DLD1 (cell line): Measurements from ENCODE around the gene KCNAB2.

Experiments
- in situ Hi-C: cut with HindIII; loops from 2 replicates; pipeline ENCODE4 v1.10.0; 2017; ENCODE audit warnings: low sequenced_read_pairs

KCNAB2 gene

GRCh38 chr1:6029351-6029750, 16.3 kb upstream of the KCNAB2 start:
- in situ Hi-C loops: no loop called here

- in situ Hi-C loops: no loop called here
These were observed 15.6 kb upstream of the KCNAB2 start for GRCh38 chr1:6030132-6030531.

GRCh38 chr1:6030547-6031261, 15.0 kb upstream of the KCNAB2 start:
- in situ Hi-C loops: no loop called here

GRCh38 chr1:6033124-6033523, 12.6 kb upstream of the KCNAB2 start:
- in situ Hi-C loops: no loop called here

GRCh38 chr1:6033986-6034749, 11.5 kb upstream of the KCNAB2 start:
- in situ Hi-C loops: no loop called here

GRCh38 chr1:6034750-6035096, 11.0 kb upstream of the KCNAB2 start:
- in situ Hi-C loops: no loop called here

- in situ Hi-C loops: no loop called here
These were observed 10.4 kb upstream of the KCNAB2 start for GRCh38 chr1:6035303-6035702.

GRCh38 chr1:6035719-6036118, 10.0 kb upstream of the KCNAB2 start:
- in situ Hi-C loops: no loop called here

GRCh38 chr1:6037338-6037762, 8.3 kb upstream of the KCNAB2 start:
- in situ Hi-C loops: no loop called here

GRCh38 chr1:6038603-6039002, 7.1 kb upstream of the KCNAB2 start:
- in situ Hi-C loops: no loop called here

DNA sequence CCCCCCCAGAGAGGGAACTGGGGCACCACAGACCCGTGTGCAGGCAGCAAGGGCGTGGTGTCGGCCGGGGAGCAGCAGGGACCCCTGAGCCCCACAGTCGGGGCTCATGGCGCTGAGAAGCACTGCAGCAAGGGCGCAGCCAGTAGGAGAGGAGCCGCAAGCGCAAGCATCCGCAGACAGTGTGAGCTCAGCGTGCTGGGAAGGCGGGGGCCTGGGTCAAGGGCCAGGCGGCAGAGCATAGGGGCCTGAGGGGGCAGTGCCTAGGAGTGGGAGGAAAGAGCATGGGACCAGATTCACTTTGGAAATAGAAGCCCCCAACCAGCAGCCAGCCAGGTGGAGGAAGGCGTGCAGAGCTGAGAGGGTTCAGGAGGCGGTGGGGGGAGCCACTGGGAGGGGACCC, 6.7 kb upstream of the KCNAB2 start:
- in situ Hi-C loops: no loop called here

DNA sequence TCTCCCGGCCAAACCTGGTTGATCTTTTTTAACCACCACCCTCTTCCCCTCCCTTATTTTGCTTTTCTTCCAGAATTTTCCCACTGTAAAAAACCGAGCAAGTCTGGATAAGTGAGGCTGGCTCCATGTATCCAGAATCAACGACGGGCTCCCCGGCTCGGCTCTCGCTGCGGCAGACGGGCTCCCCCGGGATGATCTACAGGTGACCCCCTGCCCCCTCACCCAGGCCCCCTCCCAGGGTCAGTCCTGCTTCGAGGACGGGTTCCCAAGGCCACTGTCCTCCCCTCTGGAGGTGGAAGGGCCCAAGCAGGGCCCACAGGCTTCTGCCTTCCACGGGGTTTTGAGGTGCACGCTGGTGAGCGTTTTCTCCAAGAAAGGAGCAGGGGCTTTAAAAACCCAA, 5.2 kb upstream of the KCNAB2 start:
- in situ Hi-C loops: no loop called here

GRCh38 chr1:6040861-6041415, 4.8 kb upstream of the KCNAB2 start:
- in situ Hi-C loops: no loop called here

GRCh38 chr1:6041432-6042062, 4.1 kb upstream of the KCNAB2 start:
- in situ Hi-C loops: no loop called here

DNA sequence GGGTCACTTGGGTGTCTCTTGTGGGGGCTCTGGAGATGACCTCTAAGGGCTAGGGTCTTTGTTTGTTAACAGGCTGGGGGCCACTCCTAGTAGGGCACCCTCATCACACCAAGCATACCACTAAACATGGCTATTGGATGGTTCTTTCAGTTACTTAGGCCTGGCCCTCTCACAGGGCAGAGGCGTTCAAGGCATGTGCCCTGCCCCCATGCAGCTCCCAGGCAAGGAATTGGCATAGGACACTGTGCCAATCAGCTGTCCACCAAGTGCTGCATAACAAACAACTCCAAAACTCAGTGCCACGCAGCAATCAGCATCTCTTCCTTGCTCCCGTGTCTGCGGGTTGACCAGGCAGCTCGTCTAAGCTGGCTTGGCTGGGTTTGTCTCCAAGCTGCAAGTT, 2.1 kb upstream of the KCNAB2 start:
- in situ Hi-C loops: no loop called here

DNA sequence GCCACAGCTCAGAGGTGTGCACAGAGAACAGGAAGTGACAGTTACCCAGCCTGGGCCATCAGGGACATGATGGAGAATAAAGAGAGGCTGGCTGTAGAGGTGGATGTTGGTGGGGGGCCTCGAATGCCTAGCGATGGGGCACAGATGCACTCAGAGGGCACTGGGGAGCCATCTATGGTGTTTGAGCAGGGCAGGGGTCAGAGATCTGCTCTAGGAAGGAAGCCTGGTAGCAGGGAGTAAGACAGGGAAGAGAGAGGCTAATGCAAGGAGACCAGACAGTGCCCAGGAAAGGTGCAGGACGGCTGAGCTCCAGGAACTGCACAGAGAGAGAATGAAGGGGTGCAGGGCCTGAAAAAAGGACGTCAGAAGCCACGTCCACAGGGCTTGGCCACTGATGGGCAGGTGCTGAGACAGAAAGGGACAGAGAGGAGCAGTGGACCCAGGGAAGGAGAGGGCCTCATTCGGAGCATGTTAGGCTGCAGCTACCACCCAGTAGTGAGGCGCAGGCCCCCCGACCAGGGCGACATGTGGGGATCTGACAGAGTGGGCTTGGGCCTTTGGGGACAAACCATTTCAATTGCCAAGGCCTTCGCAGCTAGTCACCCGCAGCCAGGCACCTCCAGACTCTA, 1.1 kb upstream of the KCNAB2 start:
- in situ Hi-C loops: no loop called here

GRCh38 chr1:6045110-6045502, 582 bp upstream of the KCNAB2 start:
- in situ Hi-C loops: no loop called here

DNA sequence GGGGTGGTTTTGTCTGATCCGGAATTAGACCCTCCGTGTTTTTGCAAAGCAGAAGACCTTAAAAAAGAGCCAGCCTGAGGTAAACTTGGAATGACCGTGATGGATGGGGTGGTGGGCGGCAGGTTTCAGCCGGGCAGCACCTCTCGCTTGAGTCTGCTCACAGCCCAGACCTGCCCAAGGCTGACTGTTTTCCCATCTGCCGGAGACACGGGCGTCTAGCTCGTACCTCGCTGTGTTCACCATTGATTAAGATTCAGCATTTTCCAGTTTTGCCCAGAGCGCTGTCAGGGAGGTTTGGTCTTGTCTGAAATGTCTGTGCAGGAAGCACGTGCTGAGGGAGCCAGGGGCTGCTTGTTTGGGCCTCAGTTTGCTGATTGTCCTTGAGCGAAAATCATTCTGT, 591 bp downstream of the KCNAB2 start:
- in situ Hi-C loops: no loop called here

DNA sequence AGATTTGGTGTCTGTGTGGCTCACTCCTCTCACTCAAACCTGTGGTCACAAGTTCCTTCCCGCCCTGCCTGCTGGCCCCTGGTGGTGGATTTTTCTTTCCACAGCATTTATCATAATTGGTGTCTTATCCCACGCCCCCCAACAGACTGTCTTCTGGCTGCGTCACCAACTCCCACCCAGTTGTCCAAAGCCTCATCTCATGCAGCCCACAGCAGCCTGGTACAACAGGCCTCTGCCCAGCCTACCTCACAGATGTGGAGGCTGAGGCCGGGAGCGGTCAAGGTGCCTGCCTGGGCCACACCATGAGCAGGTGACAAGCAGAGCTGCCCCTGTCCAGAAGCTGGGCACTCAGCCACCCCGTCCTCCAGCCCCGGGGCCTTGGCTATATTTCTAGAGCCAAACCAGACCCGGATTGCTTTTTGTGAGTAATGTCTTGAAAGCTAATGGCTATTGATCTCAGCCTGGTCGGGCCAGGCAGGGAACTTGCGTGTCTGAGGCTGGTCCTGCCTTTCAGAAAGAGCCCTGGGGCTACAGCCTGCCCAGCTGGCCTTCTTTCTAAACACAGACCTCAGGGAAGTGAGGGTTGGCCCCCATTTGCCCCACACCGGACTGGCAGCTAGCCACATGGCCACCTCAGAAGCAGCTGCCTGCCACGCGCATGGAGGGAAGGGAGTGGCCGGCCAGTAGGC, 2.6 kb downstream of the KCNAB2 start:
- in situ Hi-C loops: no loop called here

DNA sequence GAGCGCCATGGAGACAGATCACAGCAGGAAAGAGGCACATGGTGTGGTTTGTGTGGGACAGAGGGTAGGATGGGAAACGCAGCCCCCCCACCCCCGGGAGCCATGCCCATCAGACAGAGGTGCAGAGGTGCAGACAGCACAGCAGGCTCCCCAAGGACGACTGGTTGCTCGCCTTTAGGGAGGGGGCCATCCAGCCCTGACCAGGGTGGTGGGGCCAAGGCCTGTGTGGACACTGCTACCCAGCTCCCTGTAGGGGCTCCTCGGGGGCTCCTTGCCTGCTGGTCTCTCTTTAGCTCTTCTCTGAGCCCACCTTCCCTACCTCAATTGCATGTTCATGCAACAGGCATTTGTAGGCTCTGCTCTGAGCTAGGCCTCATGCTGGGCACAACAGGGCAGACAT, 3.7 kb downstream of the KCNAB2 start:
- in situ Hi-C loops: no loop called here

DNA sequence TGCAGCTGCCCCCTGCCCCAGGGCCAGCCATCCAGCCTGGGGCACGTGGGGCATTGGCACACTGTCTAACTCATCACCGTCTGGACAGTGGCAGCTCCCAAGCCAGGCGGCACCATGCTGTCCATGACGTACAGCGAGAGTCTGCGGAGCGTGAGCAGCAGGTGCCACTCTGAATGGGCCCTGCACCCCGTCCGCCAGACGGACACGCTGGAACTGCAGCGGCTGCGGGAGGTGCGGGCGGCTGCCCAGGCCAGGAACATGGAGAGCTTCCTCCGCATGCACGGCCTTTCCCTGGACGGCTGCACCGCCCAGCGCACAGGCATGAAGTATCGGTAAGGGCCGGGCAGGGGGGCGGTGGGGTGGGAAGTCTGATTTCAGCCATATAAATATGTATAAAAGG, 5.7 kb downstream of the KCNAB2 start:
- in situ Hi-C loops: no loop called here
